ENCODE measurements around the gene RPL32. TPM values are rescaled to one million over a fixed set of nuclear protein-coding genes. Genes with fewer than 3 reads are reported as not detected.

The RPL32 gene
- total RNA-seq, 8 experiments from 2014 or later, result 1,574 to 2,688 (median 1,669) TPM

DNA sequence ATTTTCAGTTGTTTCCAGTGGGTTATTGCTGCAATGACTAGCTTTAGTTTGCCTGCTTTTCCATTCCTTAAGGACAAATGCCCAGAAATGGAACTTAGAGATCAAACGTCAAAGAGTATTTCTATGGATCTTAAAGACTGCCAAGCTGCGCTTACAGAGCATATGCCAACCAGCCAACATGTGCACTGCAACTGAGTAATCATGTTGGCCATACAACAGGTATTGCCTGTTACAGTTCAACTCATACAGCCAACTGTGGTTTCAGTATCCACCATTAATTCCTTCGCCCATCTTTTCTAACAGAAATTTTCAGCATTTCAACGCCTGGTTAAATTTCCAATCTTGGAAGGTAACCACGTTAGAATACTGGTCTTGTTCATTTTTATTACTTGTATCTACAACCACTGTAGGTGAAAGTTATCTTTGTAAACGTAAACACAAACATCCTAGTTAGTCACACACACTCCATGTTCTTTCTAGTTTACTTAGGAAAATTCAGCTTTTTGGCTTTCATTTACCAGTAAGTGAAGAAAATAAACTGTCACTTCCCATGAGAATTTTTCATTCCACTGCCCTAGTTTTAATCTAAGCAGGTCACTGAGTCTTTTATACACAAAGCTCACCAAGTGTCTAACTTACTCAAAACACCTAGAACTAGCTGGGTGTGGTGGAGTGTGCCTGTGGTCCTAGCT is 3.9 kb downstream of the RPL32 start:
- peaks cover 22 to 25% of the 10 kb centered on the region in 2 donors for H3K4me1 ChIP-seq (replicated peaks in 1 of 2)
- in situ Hi-C loops (cut with MboI; ENCODE audit: low pct_unique_long_range_greater_than_20kb in 2 of 9, low sequenced_read_pairs in 9 of 9, unreplicated experiment in 9 of 9), result no loop called here
- H3K27ac ChIP-seq, result no peak overlapping the region
- ATAC-seq (replicated peaks in 6 of 8), result no peak
- H3K4me3 ChIP-seq, result no peak overlapping the region
- WGBS, 10 experiments, result 55 to 100% (median 67%) methylated on average over 1 to 6 of the region's 6 CpGs; no CpG with 5 or more reads in 1 of the 10 experiments

DNA sequence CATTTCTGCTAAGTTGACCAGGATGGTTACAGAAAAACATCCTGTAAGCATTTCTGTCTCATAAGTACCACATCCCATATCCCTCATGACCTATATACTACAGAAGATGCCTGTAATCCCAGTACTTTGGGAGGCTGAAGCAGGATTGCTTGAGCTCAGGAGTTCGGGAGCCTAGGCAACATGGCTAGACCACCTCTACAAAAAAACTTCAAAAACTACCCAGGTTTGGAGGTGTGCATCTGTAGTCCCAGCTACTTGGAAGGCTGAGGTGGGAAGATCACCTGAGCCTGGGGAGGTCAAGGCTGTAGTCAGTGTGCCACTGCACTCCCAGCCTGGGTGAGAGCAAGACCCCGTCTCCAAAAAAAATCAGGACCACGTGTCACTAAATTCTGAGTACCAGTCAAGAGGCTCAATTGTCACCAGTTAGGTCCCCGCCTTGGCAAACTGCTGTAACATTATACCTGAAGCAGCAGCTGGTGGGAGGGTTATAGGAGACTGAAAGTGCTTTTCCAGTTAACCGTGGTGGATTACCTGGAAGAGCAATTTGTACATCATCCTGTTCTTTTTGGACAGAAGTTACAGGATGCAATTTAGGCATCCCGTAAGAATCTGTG is 6.2 kb downstream of the RPL32 start:
- no peak overlapping the region for H3K4me3 ChIP-seq
- WGBS, 10 experiments, result 80 to 100% (median 100%) methylated on average over 1 to 3 of the region's 6 CpGs
- no peak for ATAC-seq (replicated peaks in 6 of 8)
- in situ Hi-C loops (cut with MboI; ENCODE audit: low pct_unique_long_range_greater_than_20kb in 2 of 9, low sequenced_read_pairs in 9 of 9, unreplicated experiment in 9 of 9), result no loop called here
- peaks cover 19 to 22% of the 10 kb centered on the region in 2 donors for H3K4me1 ChIP-seq (replicated peaks in 1 of 2)
- H3K27ac ChIP-seq, result no peak overlapping the region

DNA sequence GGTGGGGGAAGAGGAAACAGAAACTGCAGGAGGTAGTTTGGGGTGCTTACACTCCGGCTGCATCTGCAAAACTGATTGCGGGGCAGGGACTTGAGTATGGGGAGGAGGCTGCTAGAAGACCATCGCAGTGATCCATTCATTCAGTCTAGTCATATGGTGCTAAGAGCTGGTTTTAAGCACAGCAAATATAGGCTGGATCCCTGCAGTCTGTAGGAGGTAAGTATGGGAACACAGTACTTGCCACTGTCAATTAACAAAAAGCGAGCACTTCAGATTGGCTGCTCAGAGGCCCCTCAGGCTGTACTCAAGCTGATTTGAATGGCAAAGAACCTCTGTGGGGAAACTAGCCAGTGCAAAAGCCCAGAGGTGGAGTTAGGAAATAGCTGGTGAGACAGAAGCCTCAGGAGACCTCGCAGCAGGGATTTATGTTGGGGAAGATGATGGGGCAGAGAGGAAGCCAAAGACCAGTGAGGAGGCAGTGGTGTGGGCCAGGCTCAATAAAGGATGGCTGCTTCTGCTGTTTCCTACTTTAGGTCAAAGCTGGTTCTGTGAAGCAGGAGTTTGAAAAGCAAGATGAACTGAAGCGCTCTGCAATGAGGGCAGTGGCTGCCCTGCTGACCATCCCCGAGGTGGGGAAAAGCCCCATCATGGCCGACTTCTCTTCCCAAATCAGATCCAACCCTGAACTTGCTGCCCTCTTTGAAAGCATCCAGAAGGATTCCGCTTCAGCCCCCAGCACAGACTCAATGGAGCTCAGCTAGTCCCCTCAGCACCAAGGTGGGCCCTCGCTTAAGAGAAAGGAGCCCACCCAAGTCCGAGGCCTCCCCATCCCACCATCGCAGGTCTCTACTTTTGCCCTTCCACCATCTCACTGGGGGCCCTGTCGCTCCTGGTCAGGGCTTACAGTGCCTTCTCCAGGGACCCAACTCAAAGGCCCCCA is 7.9 kb downstream of the RPL32 start:
- no peak overlapping the region for H3K27ac ChIP-seq
- in situ Hi-C loops (cut with MboI; ENCODE audit: low pct_unique_long_range_greater_than_20kb in 2 of 9, low sequenced_read_pairs in 9 of 9, unreplicated experiment in 9 of 9), result no loop called here

DNA sequence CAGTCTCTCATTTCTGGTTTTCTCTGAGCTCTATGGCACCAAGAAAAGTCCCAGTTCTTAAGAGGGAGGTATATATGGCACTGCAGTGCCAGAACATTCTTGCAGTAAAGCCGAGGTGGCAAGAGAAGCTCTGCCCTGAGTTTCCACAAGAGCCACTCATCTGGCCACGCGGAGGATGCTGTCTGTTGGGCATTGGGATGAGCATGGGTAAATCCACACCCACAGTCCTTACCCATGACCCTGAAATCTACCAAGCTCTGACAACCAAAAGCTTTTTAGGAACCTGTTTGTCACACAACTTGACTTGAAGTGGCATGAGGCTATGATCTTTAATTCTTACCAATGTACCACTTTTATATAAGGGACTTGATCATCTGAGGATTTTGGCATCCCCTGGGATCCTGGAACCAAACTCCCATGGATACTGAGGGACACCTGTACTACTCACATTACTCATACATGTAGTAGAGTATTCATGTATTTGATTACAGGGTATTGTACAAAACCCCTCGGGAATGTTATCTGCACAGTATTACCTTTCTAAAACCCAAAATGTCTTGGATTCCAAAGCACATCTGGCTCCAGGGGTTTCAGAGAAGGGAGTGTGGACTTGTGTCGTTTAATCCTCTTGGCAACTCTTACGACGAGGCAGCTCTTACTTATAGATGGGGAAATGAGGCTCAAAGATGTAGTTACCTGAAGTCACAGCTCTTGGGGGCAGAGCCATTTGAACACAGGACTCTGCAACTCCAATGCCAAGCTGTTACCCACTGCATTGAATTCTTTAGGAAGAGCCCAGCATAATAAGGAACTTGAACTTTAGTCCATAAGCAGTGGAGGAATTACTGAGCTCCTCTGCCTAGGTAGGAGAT is 8.8 kb downstream of the RPL32 start:
- WGBS, 10 experiments, result 67 to 100% (median 91%) methylated on average over 1 to 5 of the region's 7 CpGs; no CpG with 5 or more reads in 3 of the 10 experiments
- ATAC-seq (replicated peaks in 6 of 8), result no peak
- Histone ChIP-seq H3K4me3 (no peak overlapping the region), H3K4me1 (replicated peaks in 1 of 2) (no peaks in the 10 kb centered on the region), H3K27ac (no peak overlapping the region)
- in situ Hi-C loops (cut with MboI; ENCODE audit: low pct_unique_long_range_greater_than_20kb in 2 of 9, low sequenced_read_pairs in 9 of 9, unreplicated experiment in 9 of 9), result no loop called here

More for the DNA sequence above, 7.9 kb downstream of the RPL32 start:
- peak in 2 of 8 experiments; percentile 16 for ATAC-seq (replicated peaks in 6 of 8)
- H3K4me3 ChIP-seq, result no peak overlapping the region
- 63 to 100% (median 78%) methylated on average over 1 to 8 of the region's 13 CpGs; no CpG with 5 or more reads in 1 of the 10 experiments for WGBS, 10 experiments
- H3K4me1 ChIP-seq (replicated peaks in 1 of 2), result peaks cover 2 to 7% of the 10 kb centered on the region in 2 donors

DNA sequence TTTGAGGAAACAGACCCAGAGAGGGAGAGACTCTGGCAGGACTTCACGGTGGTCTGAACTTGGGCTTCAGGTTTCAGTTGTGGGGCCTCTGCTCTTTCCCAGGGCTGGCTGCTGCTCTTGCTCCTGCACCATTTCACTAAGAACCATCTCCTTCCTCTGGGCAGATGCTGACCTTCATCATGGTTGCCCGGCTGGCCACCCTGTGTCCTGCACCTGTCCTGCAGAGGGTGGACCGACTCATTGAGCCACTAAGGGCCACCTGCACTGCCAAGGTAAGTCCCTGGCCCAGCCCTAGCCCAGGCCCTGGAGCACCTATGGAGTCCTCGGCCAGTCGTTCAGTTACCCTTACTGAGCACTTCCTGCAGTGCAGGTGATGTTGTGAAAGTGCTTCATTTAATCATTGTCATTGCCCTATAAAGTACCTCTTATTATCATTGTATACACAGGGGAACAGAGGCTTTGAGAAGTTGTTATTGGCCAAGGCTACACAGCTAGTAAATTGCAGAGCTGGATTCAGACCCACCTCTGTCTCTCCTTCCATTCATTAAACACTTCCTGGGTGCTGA is 10.0 kb downstream of the RPL32 start:
- Histone ChIP-seq H3K4me3 (no peak overlapping the region), H3K4me1 (replicated peaks in 1 of 2) (no peaks in the 10 kb centered on the region), H3K27ac (no peak overlapping the region)
- in situ Hi-C loops (cut with MboI; ENCODE audit: low pct_unique_long_range_greater_than_20kb in 2 of 9, low sequenced_read_pairs in 9 of 9, unreplicated experiment in 9 of 9), result no loop called here
- WGBS, 10 experiments, result 70 to 100% methylated on average over 2 to 4 of the region's 5 CpGs; no CpG with 5 or more reads in 8 of the 10 experiments
- ATAC-seq (replicated peaks in 6 of 8), result peak in 2 of 8 experiments; percentile 4

DNA sequence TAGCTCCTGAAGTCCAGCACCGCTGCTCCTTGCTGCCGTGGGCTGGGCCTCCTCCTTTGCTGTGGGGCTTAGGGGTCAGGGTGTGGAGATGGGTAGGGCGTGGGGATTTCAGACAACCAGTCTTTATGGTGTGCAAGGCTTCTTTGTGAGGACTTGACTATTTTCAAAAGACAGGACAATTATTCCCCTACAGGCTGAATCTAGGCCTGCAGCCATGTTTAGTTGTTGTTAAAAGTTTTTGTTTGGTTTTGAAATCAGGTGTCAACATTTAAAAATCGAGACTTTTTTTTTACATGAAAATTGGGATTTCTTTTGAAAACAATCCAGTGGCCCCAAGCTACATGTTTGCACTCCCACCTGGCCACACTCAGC is 10.6 kb downstream of the RPL32 start:
- peak in 5 of 8 experiments; percentile 15 to 20 (median 20) for ATAC-seq (replicated peaks in 6 of 8)
- in situ Hi-C loops (cut with MboI; ENCODE audit: low pct_unique_long_range_greater_than_20kb in 2 of 9, low sequenced_read_pairs in 9 of 9, unreplicated experiment in 9 of 9), result no loop called here
- 25 to 100% (median 88%) methylated on average over 1 to 2 of the region's 4 CpGs; no CpG with 5 or more reads in 4 of the 10 experiments for WGBS, 10 experiments

DNA sequence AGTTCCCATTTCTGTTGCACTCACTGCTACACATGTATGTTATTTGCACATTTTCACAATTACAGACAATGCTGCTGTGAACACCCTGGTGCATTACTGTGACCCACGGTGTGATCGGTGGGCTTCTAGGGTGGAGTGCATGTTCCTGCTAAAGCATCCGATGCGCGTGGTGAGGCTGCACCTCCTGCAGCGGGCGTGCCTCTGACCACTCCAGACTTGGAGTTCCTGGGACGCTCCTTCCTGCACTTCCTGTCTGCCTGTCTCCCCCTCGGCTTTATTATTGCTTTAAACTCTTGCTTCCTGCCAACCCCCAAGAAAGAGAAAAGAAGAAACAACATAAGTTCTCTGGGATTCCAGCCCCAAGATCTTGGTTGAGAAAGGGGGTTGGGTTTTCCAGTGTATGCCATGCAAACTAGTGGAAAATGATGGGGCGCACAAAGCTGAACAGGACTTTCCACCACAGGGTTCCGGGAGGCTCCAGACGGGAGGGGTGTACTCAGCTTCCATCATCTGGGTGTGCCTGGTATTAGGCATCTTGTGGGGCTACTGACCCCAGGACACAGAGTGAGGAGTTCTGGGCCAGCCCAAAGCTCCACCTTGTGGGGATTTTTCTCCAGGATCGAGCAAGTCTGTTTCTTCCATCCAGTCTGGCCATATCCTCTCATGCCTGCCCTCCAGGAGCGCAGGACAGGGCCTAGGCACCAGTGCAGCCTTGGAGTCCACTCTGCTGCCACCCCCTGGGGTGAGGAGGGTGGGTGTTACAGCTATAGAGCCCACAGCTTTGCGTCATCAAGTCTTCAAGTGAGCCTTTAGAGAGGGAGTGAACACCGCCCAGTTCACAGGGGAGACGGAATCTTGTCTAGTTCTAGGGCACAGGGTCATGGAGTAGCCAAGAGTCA is 11.2 kb downstream of the RPL32 start:
- no peaks in the 10 kb centered on the region for H3K4me1 ChIP-seq (replicated peaks in 1 of 2)
- ATAC-seq (replicated peaks in 6 of 8), result peak; percentile 11 to 44 (median 34)
- 40 to 97% (median 68%) methylated on average over 1 to 10 of the region's 17 CpGs; no CpG with 5 or more reads in 1 of the 10 experiments for WGBS, 10 experiments
- no peak overlapping the region for H3K4me3 ChIP-seq
- in situ Hi-C loops (cut with MboI; ENCODE audit: low pct_unique_long_range_greater_than_20kb in 2 of 9, low sequenced_read_pairs in 9 of 9, unreplicated experiment in 9 of 9), result loop anchor here in 1 of 9 experiments (10.0 kb wide), 1 partner anchor 125 kb away; no protein-coding TSS in a partner anchor
- H3K27ac ChIP-seq, result no peak overlapping the region

More for the DNA sequence above, 10.6 kb downstream of the RPL32 start:
- no peaks in the 10 kb centered on the region for H3K4me1 ChIP-seq (replicated peaks in 1 of 2)
- no peak overlapping the region for H3K27ac ChIP-seq
- H3K4me3 ChIP-seq, result no peak overlapping the region

DNA sequence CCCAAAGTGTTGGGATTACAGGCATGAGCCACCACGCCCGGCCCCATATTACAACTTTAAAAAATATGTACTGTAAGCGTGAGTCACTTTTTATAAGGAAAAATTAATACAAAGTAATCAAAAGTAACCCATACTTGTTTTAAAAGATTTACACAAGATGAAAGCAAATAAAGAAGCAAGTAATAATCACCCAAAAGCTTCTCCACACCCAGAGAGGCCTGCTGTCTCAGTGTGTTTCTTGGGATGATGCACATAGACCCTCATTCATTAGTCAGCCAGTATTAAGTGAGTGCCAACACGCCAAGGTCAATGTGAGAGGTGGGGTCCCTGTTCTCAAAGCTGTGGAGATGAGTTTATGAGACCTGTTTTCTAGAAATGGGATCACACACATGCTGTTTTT is 12.0 kb downstream of the RPL32 start:
- 40 to 100% (median 93%) methylated on average over 2 to 3 of the region's 4 CpGs; no CpG with 5 or more reads in 3 of the 10 experiments for WGBS, 10 experiments
- Histone ChIP-seq H3K4me3 (no peak overlapping the region), H3K4me1 (replicated peaks in 1 of 2) (no peaks in the 10 kb centered on the region), H3K27ac (no peak overlapping the region)
- ATAC-seq (replicated peaks in 6 of 8), result no peak
- in situ Hi-C loops (cut with MboI; ENCODE audit: low pct_unique_long_range_greater_than_20kb in 2 of 9, low sequenced_read_pairs in 9 of 9, unreplicated experiment in 9 of 9), result loop anchor here in 1 of 9 experiments (10.0 kb wide), 1 partner anchor 125 kb away; no protein-coding TSS in a partner anchor

DNA sequence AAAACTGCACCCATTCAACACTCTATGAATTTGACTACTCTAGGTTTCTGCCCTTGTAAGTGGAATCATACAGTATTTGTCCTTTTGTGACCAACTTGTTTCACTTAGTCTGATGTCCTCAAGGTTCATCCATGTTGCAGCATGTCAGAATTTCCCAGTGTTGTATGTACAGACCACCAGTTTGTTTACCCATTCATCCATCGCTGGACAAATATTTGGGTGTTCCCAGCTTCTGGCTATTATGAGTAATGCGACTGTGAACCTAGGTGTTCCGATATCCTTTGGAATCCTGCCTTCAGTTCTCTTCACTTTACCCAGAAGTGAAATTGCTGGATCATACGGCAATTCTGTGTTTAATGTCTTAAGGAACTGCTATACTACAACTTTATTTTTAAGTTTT is 12.6 kb downstream of the RPL32 start:
- no peak for ATAC-seq (replicated peaks in 6 of 8)
- in situ Hi-C loops (cut with MboI; ENCODE audit: low pct_unique_long_range_greater_than_20kb in 2 of 9, low sequenced_read_pairs in 9 of 9, unreplicated experiment in 9 of 9), result loop anchor here in 1 of 9 experiments (10.0 kb wide), 1 partner anchor 124 kb away; no protein-coding TSS in a partner anchor
- Histone ChIP-seq H3K4me3 (no peak overlapping the region), H3K27ac (no peak overlapping the region), H3K4me1 (replicated peaks in 1 of 2) (no peaks in the 10 kb centered on the region)
- 70 to 100% (median 100%) methylated on average over 2 to 4 of the region's 4 CpGs; no CpG with 5 or more reads in 1 of the 10 experiments for WGBS, 10 experiments

DNA sequence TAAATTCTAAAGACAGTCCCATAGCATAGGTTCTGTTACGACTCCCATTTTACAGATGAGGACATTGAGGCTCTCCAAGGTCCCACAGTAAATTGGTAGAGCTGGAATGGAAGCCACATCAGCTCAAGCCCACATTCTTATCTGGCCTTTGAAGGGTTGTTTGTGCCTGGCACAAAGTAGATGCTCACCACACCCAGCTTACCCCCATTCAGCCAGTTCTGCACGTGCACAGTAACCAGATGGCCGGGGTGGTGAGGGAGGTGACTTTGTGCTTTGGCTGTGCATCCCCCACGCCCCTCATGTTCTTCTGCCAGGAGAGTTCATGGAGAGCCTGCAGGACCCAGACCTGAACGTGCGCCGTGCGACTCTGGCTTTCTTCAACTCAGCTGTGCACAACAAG is 16.2 kb downstream of the RPL32 start:
- Histone ChIP-seq H3K4me3 (no peak overlapping the region), H3K4me1 (replicated peaks in 1 of 2) (no peaks in the 10 kb centered on the region), H3K27ac (no peak overlapping the region)
- WGBS, 10 experiments, result 37 to 100% (median 90%) methylated on average over 1 to 4 of the region's 8 CpGs; no CpG with 5 or more reads in 2 of the 10 experiments
- in situ Hi-C loops (cut with MboI; ENCODE audit: low pct_unique_long_range_greater_than_20kb in 2 of 9, low sequenced_read_pairs in 9 of 9, unreplicated experiment in 9 of 9), result loop anchor here in 1 of 9 experiments (10.0 kb wide), 1 partner anchor 120 kb away; no protein-coding TSS in a partner anchor
- no peak for ATAC-seq (replicated peaks in 6 of 8)

DNA sequence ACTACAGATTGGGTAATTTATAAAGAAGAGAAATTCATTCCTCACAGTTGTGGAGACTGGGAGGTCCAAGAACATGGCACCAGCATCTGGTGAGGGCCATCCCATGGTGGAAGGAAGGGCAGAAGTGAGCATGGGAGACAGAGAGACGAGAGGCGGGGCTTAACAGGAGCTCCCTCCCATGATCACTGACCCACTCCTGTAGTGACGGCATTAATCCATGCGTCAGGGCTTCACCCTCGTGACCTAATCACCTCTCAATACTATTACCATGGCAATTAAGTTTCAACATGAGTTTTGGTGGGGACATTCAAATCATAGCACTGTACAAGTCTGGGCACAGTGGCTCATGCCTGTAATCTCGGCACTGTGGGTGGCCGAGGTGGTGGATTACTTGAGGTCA is 17.1 kb downstream of the RPL32 start:
- Histone ChIP-seq H3K4me3 (no peak overlapping the region), H3K27ac (no peak overlapping the region), H3K4me1 (replicated peaks in 1 of 2) (no peaks in the 10 kb centered on the region)
- ATAC-seq (replicated peaks in 6 of 8), result no peak
- in situ Hi-C loops (cut with MboI; ENCODE audit: low pct_unique_long_range_greater_than_20kb in 2 of 9, low sequenced_read_pairs in 9 of 9, unreplicated experiment in 9 of 9), result loop anchor here in 1 of 9 experiments (10.0 kb wide), 1 partner anchor 119 kb away; no protein-coding TSS in a partner anchor
- 60 to 100% (median 89%) methylated on average over 1 to 6 of the region's 7 CpGs; no CpG with 5 or more reads in 3 of the 10 experiments for WGBS, 10 experiments
